Measurements from ENCODE around the gene NCOA5. TPM values are rescaled to one million over a fixed set of nuclear protein-coding genes. Genes with fewer than 3 reads are reported as not detected.

Gene NCOA5
- total and polyA plus RNA-seq, 9 of the 15 experiments (the other 6 are each of a cell fraction or from before 2014, with no cell fraction given): 3.9 to 22.8 (median 13.8) TPM

GRCh38 chr20:46031701-46032254, 58.0 kb downstream of the NCOA5 start:
- H4K20me1 ChIP-seq (replicated peaks; ENCODE audit: control insufficient read depth, insufficient read depth, low read length): peaks cover 16% of the 10 kb centered on the region
- FAIRE-seq (no peak), ATAC-seq (no peak; the same call in 2 of the 3 replicates), DNase-seq (ENCODE audit: extremely low read depth in 1 of 4, low spot score in 3 of 4) (no peak)
- no peak overlapping the region for H2AFZ ChIP-seq (ENCODE audit: low read depth, low read length)
- H3K79me2 ChIP-seq (ENCODE audit: control insufficient read depth, insufficient read depth, low read length): no peaks in the 10 kb centered on the region
- no peaks in the 10 kb centered on the region for H3K9me3 ChIP-seq (replicated peaks; ENCODE audit: control insufficient read depth, insufficient read depth, low read depth, low read length)
- BruUV-seq (replicated peaks): no TSS peak
- 8% methylated on average over 20 of the region's 55 CpGs for WGBS (ENCODE audit: insufficient coverage, low coverage, missing lambda C conversion rate)
- no peaks in the 10 kb centered on the region for H3K36me3 ChIP-seq (ENCODE audit: control insufficient read depth, insufficient read depth, low read length)
- no peaks in the 10 kb centered on the region for H3K9me1 ChIP-seq (ENCODE audit: control insufficient read depth, insufficient read depth, low read length)
- ChIA-PET POLR2A (interaction anchor here (0.5 to 0.6 kb wide), 2 partner anchors 26 to 323 kb away, joined by 3 to 4 read pairs; no protein-coding TSS in a partner anchor), CTCF (ENCODE audit: low intra/inter-chr PET ratio) (no interaction called here)
- peaks cover 0 to 26% of the 10 kb centered on the region in 2 experiments; a peak in 1 of 5 replicates for H3K4me1 ChIP-seq (replicated peaks in 1 of 2; ENCODE audit: control insufficient read depth in 2 of 2, insufficient read depth in 2 of 2, low read length in 2 of 2)
- TF ChIP-seq CAMTA2 (CRISPR knock-in tag; conservative IDR thresholded peaks at IDR 0.05): no peak
- TF ChIP-seq POLR2A (conservative IDR thresholded peaks at IDR 0.05): no peak
- TF ChIP-seq ZBTB11 (CRISPR knock-in tag; IDR thresholded peaks at IDR 0.05): no peak
- TF ChIP-seq RUNX1 (IDR thresholded peaks at IDR 0.05; ENCODE audit: low read depth): no peak
- TF ChIP-seq ZFPM2 (CRISPR knock-in tag; IDR thresholded peaks at IDR 0.05): no peak
- no peak for TF ChIP-seq ILF3 (IDR thresholded peaks at IDR 0.05; ENCODE audit: borderline replicate concordance)
- no peak for TF ChIP-seq CEBPG (CRISPR knock-in tag; IDR thresholded peaks at IDR 0.05)
- TF ChIP-seq CEBPG (tag; conservative IDR thresholded peaks at IDR 0.05 in 1 of 2, IDR thresholded peaks at IDR 0.05 in 1 of 2): no peak
- TF ChIP-seq FOXK2 (conservative IDR thresholded peaks at IDR 0.05 in 1 of 2, IDR thresholded peaks at IDR 0.05 in 1 of 2; ENCODE audit: low read depth in 2 of 2): no peak
- TF ChIP-seq BCLAF1 (IDR thresholded peaks at IDR 0.05; ENCODE audit: borderline replicate concordance in 1 of 2, control insufficient read depth in 1 of 2, low read depth in 2 of 2, low read length in 1 of 2): no peak
- TF ChIP-seq DPF2 (IDR thresholded peaks at IDR 0.05): no peak
- no peak overlapping the region for H3K27ac ChIP-seq (ENCODE audit: extremely low read depth, low read depth, low read length)
- no peak overlapping the region for H3K4me2 ChIP-seq (ENCODE audit: insufficient read depth, low read length)
- intact Hi-C loops (cut with micrococcal nuclease) (no loop called here), in situ Hi-C loops (cut with MboI) (no loop called here)
- H3K9ac ChIP-seq (ENCODE audit: insufficient read depth in 1 of 2, low read depth in 2 of 2, low read length in 2 of 2): no peak overlapping the region
- H3K27me3 ChIP-seq (ENCODE audit: control insufficient read depth in 2 of 2, insufficient read depth in 2 of 2, low read length in 2 of 2): peaks cover 12 to 37% of the 10 kb centered on the region in 2 experiments
- H3K4me3 ChIP-seq: no peak overlapping the region
